CD4-positive, alpha-beta T cell treated with Interleukin-6 at 100 ng/mL for 8 hours (primary cell): Measurements from ENCODE around the gene YIPF5.
A peak's percentile ranks its signal among the peaks of the same experiment; 100 is the strongest.

ENCODE experiments used
- DNase-seq: peaks from one replicate; pipeline ENCODE4 v3.0.0-alpha.2; 2020; ENCODE audit warnings: mixed read lengths, low spot score

Gene YIPF5

DNA sequence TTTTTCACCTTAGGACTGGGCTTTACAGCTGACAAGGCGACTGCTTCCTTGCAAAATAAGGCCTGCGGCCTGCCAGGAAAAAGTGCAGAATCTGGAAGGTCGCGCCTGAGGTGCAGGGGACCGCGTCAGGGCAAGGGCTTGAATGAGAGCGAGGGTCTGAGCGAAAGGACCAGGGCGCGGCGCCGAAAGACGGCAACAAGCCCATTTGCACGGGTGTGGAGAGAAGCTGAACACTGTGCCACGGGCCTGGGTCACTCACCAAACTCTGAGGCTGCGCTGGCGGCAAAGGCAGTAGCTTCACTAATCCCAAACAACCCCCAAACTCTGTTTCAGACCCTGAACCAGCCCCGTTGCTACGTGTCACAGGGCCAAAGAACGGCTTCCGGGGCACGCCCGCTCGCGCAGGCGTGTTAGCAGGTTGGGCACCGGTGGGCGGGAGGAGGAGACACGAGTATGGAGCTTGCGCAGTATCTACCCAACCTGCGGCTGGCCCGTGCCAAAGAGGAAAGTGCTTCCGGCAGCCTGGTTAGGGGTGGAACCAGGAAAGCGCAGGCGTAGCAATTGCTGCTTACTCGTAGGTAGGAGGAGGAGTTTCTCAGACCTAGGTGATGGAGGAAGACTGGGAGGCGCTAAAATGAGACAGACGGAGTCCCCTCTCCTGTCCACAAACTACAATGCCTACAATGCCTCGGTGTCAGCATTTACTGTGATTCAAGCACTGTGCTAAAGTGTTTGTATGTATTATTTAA lies at the start of gene YIPF5, which contains the start of gene KCTD16:
Gene YIPF5 (minus strand): TSS at position 384 of the 749 bp plus-strand sequence. CDS start 704 bp downstream, outside the sequence.
Gene KCTD16 (plus strand): TSS at position 598 of the 749 bp plus-strand sequence.
- DNase-seq, result peak; percentile 98

GRCh38 chr5:144219869-144220268 lies 49.4 kb upstream of the YIPF5 start:
- DNase-seq, result no peak

GRCh38 chr5:144210655-144211054 lies 40.2 kb upstream of the YIPF5 start:
- DNase-seq, result no peak

GRCh38 chr5:144209361-144209760 lies 38.9 kb upstream of the YIPF5 start:
- DNase-seq, result no peak

- DNase-seq, result no peak
These were observed 37.5 kb upstream of the YIPF5 start for GRCh38 chr5:144207875-144208444.

DNA sequence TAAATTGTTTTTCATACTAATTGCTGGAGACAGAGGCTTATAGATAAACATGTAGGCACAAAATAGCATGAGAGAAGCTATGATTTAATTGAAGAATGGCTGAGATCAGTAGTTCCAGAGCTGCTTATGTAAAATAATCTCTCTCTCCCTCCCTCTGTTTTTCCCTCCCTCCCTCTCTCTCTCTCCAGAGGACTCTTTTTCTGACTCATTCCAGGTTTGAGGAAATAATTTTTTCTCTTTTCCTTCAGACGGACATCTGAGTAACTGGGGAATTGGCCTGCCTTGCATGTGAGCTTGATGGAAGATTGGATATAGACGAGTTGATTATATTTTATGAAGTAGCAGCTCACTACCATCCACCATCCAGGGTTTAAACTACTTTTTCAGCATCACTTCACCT lies 35.7 kb upstream of the YIPF5 start:
- no peak for DNase-seq

GRCh38 chr5:144205141-144205551 lies 34.7 kb upstream of the YIPF5 start:
- DNase-seq, result no peak

DNA sequence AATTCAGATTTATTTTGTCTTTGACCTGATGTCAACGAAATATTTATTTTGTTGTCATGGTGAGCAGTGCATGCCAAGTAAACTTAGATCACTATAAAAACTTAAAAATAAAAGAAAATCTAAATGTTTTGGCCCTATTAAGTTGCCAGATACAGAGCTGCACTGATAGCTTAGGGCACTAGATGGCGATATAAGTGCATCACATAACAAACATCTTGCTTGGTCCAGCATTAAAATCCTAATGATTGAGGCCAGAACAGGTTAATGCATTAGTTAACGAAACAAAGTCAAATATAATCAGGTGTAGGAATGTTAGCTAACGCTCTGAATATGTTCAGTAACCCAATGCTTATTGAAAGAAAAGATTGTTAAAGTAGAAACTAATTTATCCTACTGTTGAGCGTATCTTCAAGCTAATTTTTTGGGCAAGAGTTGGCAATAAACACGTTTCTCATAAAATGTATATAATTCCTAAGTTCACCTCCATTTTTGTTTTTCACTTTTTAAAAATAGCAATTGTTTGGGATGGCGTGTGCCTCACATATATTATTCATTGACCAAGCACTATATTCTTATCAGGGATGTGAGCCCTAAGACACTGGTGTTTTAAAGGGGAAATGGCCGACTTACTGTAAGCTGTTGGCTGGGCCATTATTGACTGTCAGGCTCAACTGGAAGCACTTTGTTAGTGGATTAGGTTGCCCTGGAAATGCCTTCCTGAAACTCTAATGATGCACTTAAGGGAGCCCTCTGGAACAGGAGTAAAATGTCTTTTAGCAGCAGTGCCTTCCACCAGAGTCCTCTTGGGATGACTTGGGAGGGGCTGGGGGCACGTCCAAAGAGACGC lies 33.5 kb upstream of the YIPF5 start:
- DNase-seq, result peak; percentile 33

- no peak for DNase-seq
These were observed 32.3 kb upstream of the YIPF5 start for GRCh38 chr5:144202726-144203125.

- no peak for DNase-seq
These were observed 31.6 kb upstream of the YIPF5 start for GRCh38 chr5:144202072-144202471.

DNA sequence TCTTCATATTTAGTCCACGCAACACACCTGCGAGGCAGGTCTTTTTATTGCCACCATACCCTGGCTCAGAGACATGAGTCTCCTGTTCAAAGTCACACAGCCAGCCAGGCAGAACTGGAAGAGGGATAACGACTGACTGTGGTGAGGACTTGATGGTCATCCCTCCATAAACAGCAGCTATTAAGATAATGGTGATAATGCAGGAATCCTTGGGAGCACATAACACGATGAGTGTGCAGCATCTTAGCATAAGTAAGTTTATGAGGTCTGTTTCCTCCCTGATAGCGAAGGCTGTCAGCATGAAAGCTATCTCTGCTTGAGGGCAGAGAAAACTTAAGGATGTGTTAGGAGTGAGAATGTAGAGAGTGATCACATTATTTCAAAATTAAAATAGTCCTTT lies 31.1 kb upstream of the YIPF5 start:
- DNase-seq, result no peak

GRCh38 chr5:144198386-144198785 lies 27.9 kb upstream of the YIPF5 start:
- no peak for DNase-seq

DNA sequence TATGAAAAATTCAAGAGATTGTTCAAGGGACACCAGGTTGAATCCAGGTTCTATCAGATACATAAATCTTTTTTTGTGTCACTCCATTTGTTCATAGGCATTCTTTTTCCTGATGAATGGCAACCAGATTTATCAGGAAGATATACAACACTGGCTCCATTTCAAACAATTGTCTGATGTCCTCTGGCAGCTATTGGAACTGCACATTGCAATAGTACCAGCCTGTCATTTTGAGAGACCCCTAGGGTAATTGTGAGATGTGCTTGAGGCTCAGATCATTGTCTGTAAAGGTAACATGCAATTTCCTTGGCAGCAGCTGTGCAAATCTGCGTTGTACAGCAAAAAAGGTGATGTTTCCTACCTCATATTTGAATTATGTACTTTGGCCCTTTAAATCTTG lies 26.2 kb upstream of the YIPF5 start:
- DNase-seq, result no peak

GRCh38 chr5:144195448-144195847 lies 25.0 kb upstream of the YIPF5 start:
- DNase-seq, result no peak

DNA sequence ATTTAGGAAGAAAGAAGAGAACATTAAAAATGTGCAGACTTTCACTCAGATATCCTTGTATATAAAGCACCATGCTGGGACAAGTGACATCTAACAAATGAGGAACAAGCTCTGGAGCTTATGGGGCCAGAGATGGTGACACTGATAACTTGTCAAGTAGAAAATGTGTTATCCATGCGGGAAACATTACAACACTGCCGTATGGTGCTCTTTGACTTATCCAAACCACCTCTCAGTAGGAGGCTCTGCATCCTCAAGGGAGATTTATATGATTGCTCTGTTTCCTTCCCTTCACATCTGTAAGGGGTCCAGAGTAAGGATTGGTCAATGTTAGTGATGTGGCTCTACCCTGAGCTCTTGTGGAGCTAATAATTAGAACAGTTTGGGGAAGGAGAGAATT lies 23.7 kb upstream of the YIPF5 start:
- no peak for DNase-seq

DNA sequence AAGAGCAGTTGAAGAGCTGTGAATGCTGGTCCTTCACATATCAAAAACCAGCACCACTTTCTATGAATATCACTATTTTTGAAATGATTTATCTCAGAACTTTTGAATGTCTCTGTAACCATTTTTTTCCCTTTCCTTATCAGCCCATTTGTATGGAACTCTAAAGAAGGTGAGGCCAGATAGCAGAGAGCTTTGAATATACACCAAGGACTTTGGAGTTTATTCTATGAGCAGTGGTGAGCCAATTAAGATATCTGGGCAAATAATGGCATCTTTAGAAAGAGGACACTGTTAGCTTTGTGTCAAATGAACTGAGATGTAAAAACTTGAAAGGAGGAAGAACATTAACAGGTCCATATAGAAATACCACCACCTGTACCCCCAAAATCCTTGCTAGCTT lies 22.2 kb upstream of the YIPF5 start:
- DNase-seq, result no peak

DNA sequence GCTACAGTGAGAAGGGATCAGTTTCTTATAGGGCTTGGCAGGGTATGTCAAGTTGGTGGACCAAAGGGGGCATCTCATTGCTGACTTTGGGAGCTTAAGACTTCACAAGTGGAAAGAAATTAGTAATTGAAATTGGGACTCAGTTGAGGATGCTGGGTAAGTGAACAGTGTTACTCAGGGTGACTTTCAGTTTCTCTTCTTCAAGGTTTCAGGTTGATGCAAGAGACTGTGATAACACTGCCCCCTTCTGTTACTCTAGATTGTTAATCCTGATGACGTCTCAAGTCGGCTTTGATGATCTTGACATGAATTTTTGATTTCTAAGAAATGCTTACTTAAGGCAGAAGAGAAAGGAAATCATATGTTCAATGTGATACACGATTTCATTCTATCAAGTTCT lies 21.5 kb upstream of the YIPF5 start:
- peak; percentile 84 for DNase-seq

DNA sequence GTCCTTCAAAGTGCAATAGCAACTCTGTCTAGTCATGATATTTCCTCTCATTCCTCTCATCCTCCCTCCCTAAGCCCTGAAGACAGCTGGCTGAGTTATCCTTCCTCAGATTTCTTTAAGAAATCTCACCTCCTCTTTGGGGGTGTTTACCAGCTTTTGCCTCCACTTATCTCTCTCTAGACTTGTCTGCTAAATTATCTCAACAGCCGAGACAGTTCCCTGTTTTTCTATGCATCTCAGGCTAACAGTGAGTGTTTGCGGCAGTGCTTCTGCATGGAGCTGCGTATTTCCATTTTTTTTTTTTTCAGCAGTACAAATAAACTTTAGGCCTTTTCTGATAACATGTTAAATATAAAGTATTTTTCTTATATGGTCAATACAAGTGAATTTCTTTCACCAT lies 21.1 kb upstream of the YIPF5 start:
- no peak for DNase-seq

DNA sequence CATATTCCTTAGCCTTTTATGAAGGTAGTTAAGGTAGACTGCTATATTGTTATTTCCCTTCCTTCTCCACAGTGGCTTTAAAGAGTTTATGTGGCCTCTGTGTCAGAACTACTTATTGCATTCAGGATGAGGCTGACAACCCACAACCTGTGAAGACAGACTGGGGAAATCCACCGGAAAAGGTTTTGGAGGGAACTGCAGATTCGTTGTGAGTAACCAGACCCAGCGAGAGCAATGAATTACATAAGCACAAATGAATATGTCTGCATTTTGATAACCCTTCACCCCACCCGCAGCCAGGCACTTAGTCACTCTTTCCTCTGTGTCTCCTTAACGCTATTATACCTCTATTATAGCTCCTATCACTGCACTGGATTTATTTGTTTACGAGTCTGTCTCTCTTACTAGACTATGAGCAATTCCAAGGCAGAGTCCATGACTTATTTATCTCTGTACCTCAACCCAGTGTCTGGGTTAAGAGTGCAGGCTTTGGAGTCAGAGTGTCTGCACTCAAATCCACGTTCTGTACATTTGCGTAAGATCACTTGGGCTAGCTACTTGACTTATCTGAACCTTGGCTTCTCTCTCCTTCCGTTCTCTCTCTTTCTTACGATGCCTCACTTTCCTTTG lies 19.5 kb upstream of the YIPF5 start:
- DNase-seq, result peak; percentile 91

- DNase-seq, result peak; percentile 88
These were observed 17.3 kb upstream of the YIPF5 start for GRCh38 chr5:144187699-144188294.

DNA sequence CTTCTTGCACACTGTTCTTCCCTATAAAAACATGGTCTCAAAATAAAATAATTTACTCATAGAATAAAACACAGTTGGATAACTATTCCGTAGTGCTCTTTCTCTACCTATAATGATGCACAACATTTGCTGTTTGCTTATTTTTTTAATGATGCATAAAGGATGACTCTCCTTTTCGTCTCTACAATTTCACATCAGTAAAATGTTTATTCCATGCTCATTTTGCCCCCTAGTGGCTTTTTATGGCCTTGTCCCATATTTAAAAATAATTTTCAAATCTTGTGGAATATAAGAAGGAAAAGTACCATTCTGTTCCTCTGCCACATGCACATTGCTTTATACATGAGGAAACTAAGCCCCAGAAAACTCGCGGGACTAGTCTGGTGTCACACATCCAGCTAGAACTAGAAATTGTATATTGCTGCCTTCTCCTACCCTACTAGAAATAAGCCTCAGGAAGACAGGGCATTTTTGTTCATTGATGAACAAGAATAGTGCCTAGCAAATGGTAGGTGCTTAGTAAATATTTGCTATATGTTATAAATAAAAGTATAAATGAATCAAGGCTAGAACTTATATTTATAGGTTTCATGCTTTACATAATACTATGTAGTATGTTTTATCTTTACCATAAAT lies 12.9 kb upstream of the YIPF5 start:
- DNase-seq, result peak; percentile 34
